Lung (tissue), 12 donors: ENCODE measurements around the gene ARPC2. TPM values are rescaled to one million over a fixed set of nuclear protein-coding genes. Genes with fewer than 3 reads are reported as not detected.

ENCODE experiments used
- ATAC-seq: fragments of 200-7000 bp; cut with Tn5 transposase; one replicate; pipeline ENCODE4 v1.9.1; 2020; ENCODE audit warnings: moderate number of reproducible peaks; ENCODE audit not compliant: insufficient read depth, low FRiP score
- DNase-seq, 3 donors: peaks; one replicate each; pipeline ENCODE4 v3.0.0-alpha.2; 2013 to 2017
- H3K27ac ChIP-seq, 2 donors: one replicate each; pipeline ENCODE4 v1.5.1; 2013; ENCODE audit warnings: mild to moderate bottlenecking in 2 of 2, moderate library complexity in 2 of 2, control low read depth in 1 of 2, inconsistent platforms in 1 of 2, low read depth in 1 of 2, low read length in 1 of 2
- H3K27me3 ChIP-seq, 3 donors: one replicate each; pipeline ENCODE4 v1.5.1; 2013; ENCODE audit warnings: low read length in 2 of 3; ENCODE audit not compliant: control insufficient read depth in 3 of 3, insufficient read depth in 3 of 3
- H3K36me3 ChIP-seq, 4 donors: one replicate each; pipeline ENCODE4 v1.5.1; 2013; ENCODE audit warnings: low read length in 4 of 4, mild to moderate bottlenecking in 1 of 4, moderate library complexity in 1 of 4; ENCODE audit not compliant: control insufficient read depth in 4 of 4, insufficient read depth in 4 of 4
- H3K4me1 ChIP-seq, 5 donors: one replicate each; pipeline ENCODE4 v1.5.1; 2013; ENCODE audit warnings: low read length in 5 of 5, mild to moderate bottlenecking in 2 of 5, moderate library complexity in 1 of 5; ENCODE audit not compliant: control insufficient read depth in 5 of 5, insufficient read depth in 5 of 5
- H3K4me3 ChIP-seq: one replicate; pipeline ENCODE4 v1.5.1; 2013; ENCODE audit warnings: mild to moderate bottlenecking, control low read depth, moderate library complexity
- H3K9ac ChIP-seq, 2 donors: one replicate each; pipeline ENCODE4 v1.5.1; 2013; ENCODE audit warnings: low read length in 2 of 2, control low read depth in 1 of 2; ENCODE audit not compliant: insufficient read depth in 1 of 2
- H3K9me3 ChIP-seq, 4 donors: one replicate each; pipeline ENCODE4 v1.5.1; 2013; ENCODE audit warnings: low read length in 3 of 4, mild to moderate bottlenecking in 1 of 4, moderate library complexity in 1 of 4; ENCODE audit not compliant: control insufficient read depth in 4 of 4, insufficient read depth in 3 of 4
- CTCF ChIP-seq: IDR thresholded peaks from 2 replicates; pipeline ENCODE4 v1.5.1; 2012; ENCODE audit warnings: mild to moderate bottlenecking; ENCODE audit errors: control extremely low read depth, extremely low read depth
- WGBS, 2 donors: extraction: QIAGEN DNeasy Blood & Tissue Kit; methylation state at CpG; one replicate each; pipeline ENCODE4 v1.1.7; 2013; 5-methylcytosine and 5-hydroxymethylcytosine counted together
- polyA plus RNA-seq, 2 donors: library from polyadenylated mRNA; stranded (reverse); fragments of 200-250 nt; gene quantifications; one replicate each; pipeline ENCODE4 v1.2.1, GENCODE V29; 2013
- total RNA-seq, 2 donors: library from RNA; depleted of rRNA in 1 of 2; stranded (reverse); fragments of >200 nt in 1 of 2; gene quantifications; one replicate each; pipeline ENCODE4 v1.2.1, GENCODE V29; 2014 to 2021
- donor health status: control.
- donor health status: control.
- donor health status: Bipolar disorder and iron deficiency.
- donor health status: healthy.
- donor health status: DM: yes; HTN: yes; CAD: no.

ARPC2 gene
- total and polyA plus RNA-seq, 4 donors = 190 to 490 (median 308) TPM

- Histone ChIP-seq H3K4me1 (peaks cover 0 to 27% (median 18%) of the 10 kb centered on the region in 5 donors), H3K36me3 (peaks cover 5 to 40% (median 11%) of the 10 kb centered on the region in 4 donors), H3K27ac (no peak overlapping the region), H3K4me3 (no peak overlapping the region), H3K9ac (no peak overlapping the region), H3K9me3 (no peaks in the 10 kb centered on the region), H3K27me3 (no peaks in the 10 kb centered on the region)
- WGBS, 2 donors = 93% methylated on average over 37 to 39 of the region's 39 CpGs
- TF ChIP-seq CTCF = no peak
- ATAC-seq (no peak), DNase-seq (no peak)
These were observed 45.9 kb downstream of the ARPC2 start for GRCh38 chr2:218262631-218263586.

GRCh38 chr2:218263817-218264641 lies 47.0 kb downstream of the ARPC2 start:
- WGBS, 2 donors = 66 to 74% methylated on average over 17 of the region's 17 CpGs
- DNase-seq (no peak), ATAC-seq (no peak)
- Histone ChIP-seq H3K4me1 (peaks cover 0 to 25% (median 15%) of the 10 kb centered on the region in 5 donors), H3K9me3 (no peaks in the 10 kb centered on the region), H3K36me3 (peaks cover 5 to 40% (median 11%) of the 10 kb centered on the region in 4 donors), H3K27ac (peak overlapping the region in 1 of 2 donors; percentile 7), H3K9ac (no peak overlapping the region), H3K4me3 (no peak overlapping the region), H3K27me3 (no peaks in the 10 kb centered on the region)
- TF ChIP-seq CTCF = no peak

GRCh38 chr2:218264773-218265561 lies 48.0 kb downstream of the ARPC2 start:
- 90 to 95% methylated on average over 22 of the region's 22 CpGs for WGBS, 2 donors
- no peak for ATAC-seq
- TF ChIP-seq CTCF = no peak
- no peaks in the 10 kb centered on the region for H3K9me3 ChIP-seq
- no peak for DNase-seq
- peaks cover 5 to 40% (median 11%) of the 10 kb centered on the region in 4 donors for H3K36me3 ChIP-seq
- H3K27me3 ChIP-seq = no peaks in the 10 kb centered on the region
- peaks cover 0 to 18% (median 13%) of the 10 kb centered on the region in 5 donors for H3K4me1 ChIP-seq
- H3K4me3 ChIP-seq = no peak overlapping the region
- H3K9ac ChIP-seq = no peak overlapping the region
- peak overlapping the region in 1 of 2 donors; percentile 23 for H3K27ac ChIP-seq
